Left renal cortex interstitium (tissue), 4 donors: ENCODE results near the gene SPRYD3. TPM values are rescaled to one million over a fixed set of nuclear protein-coding genes. Genes with fewer than 3 reads are reported as not detected.

Experiments used
- DNase-seq, 4 donors: peaks; one replicate each; pipeline ENCODE4 v3.0.0-alpha.2; 2013; ENCODE audit warnings: low read depth in 4 of 4, low spot score in 2 of 4, missing footprints in 1 of 4
- polyA plus RNA-seq, 4 donors: library from polyadenylated mRNA; unstranded; fragments of 120-200 nt; gene quantifications; one replicate each; pipeline ENCODE4 v1.2.1, GENCODE V29; 2013; ENCODE audit not compliant: insufficient read length in 4 of 4

SPRYD3 gene
- polyA plus RNA-seq, 4 donors = 17.2 to 22.9 (median 20.0) TPM

- DNase-seq = no peak
Observed at GRCh38 chr12:53064613-53065436, 14.4 kb downstream of the SPRYD3 start.

- DNase-seq = no peak
Observed at GRCh38 chr12:53063708-53064612, 15.2 kb downstream of the SPRYD3 start.

GRCh38 chr12:53062977-53063707 lies 16.0 kb downstream of the SPRYD3 start:
- DNase-seq = no peak

GRCh38 chr12:53062011-53062961 lies 16.9 kb downstream of the SPRYD3 start:
- no peak for DNase-seq

GRCh38 chr12:53061404-53062010 lies 17.7 kb downstream of the SPRYD3 start:
- DNase-seq = no peak

GRCh38 chr12:53060721-53061276 lies 18.4 kb downstream of the SPRYD3 start:
- DNase-seq = no peak

- DNase-seq = no peak
Observed at GRCh38 chr12:53060064-53060720, 19.0 kb downstream of the SPRYD3 start.

- no peak for DNase-seq
Observed at GRCh38 chr12:53059434-53060063, 19.6 kb downstream of the SPRYD3 start.

GRCh38 chr12:53058674-53059433 lies 20.3 kb downstream of the SPRYD3 start:
- no peak for DNase-seq

- no peak for DNase-seq
Observed at GRCh38 chr12:53057816-53058500, 21.2 kb downstream of the SPRYD3 start.

GRCh38 chr12:53056901-53057300 lies 22.3 kb downstream of the SPRYD3 start:
- DNase-seq = no peak

- no peak for DNase-seq
Observed at GRCh38 chr12:53056296-53056695, 22.9 kb downstream of the SPRYD3 start.

GRCh38 chr12:53055471-53056266 lies 23.5 kb downstream of the SPRYD3 start:
- DNase-seq = no peak

- peak in 2 of 4 donors; percentile 90 to 93 for DNase-seq
Observed at GRCh38 chr12:53054112-53054878, 24.9 kb downstream of the SPRYD3 start.
